HCT116 (cell line): Measurements from ENCODE around the gene PTPN18. TPM values are rescaled to one million over a fixed set of nuclear protein-coding genes. Genes with fewer than 3 reads are reported as not detected.
"Not testable (repeated sequence)": the region's sequence is repeated elsewhere in the genome, so short reads cannot be mapped to it uniquely, and the experiment has no call there.

Experiments
- ATAC-seq: fragments of 200-7000 bp; cut with Tn5 transposase; 2 replicates; pipeline ENCODE4 v1.9.1; 2020; ENCODE audit warnings: mild to moderate bottlenecking, moderate library complexity
- BruUV-seq: library from RNA; stranded (reverse); fragments of 400-500 nt; replicated peaks from 2 replicates; lab custom pipeline; 2021; lab: Mats Ljungman, UMichigan
- CTCF ChIA-PET: fragments of 300-600 bp; sonication (Branson Sonifier 250); formaldehyde crosslinking; loops from one replicate; lab custom pipeline; 2021; ENCODE audit warnings: antibody characterized with exemption; lab: Charles Lee
- POLR2A ChIA-PET: fragments of 300-600, 350-600 bp; sonication (Branson Sonifier 250); formaldehyde crosslinking; loops from one replicate; lab custom pipeline; 2021; ENCODE audit warnings: antibody characterized with exemption; lab: Charles Lee
- RAD21 ChIA-PET, 2 experiments: fragments of 300-600 bp; sonication (Branson Sonifier 250); formaldehyde crosslinking; loops; one replicate each; lab custom pipeline; 2023; ENCODE audit warnings: low total read pairs in 2 of 2; ENCODE audit not compliant: uncharacterized antibody in 2 of 2, unreplicated experiment in 2 of 2, low non-redundant PET in 1 of 2; lab: Charles Lee
- DNase-seq: peaks from one replicate; pipeline ENCODE4 v3.0.0-alpha.2; 2010; ENCODE audit warnings: low read depth, low spot score
- H2AFZ ChIP-seq: fragments of 200-600 bp; shearing (Covaris generic), sonication (generic); 2 replicates; pipeline ENCODE4 v1.6.1; 2017; ENCODE audit warnings: low read depth, mixed run types, mixed read lengths, antibody characterized with exemption, low read length; ENCODE audit not compliant: poor library complexity, severe bottlenecking
- H3K27ac ChIP-seq: 2 replicates; pipeline ENCODE4 v1.5.1; 2012; ENCODE audit warnings: low read depth, low read length
- H3K27me3 ChIP-seq: fragments of 200-600 bp; sonication (generic); 2 replicates; pipeline ENCODE4 v1.6.1; 2016; ENCODE audit warnings: mixed run types, low read length, mixed read lengths; ENCODE audit not compliant: insufficient read depth
- H3K36me3 ChIP-seq, 2 experiments: fragments of 200-500 bp in 1 of 2; fragments of 200-600 bp in 1 of 2; sonication (Bioruptor generic) in 1 of 2; sonication (generic) in 1 of 2; 2 replicates each; pipeline versions ENCODE4 v1.5.1 to v1.6.1; 2014 to 2016; ENCODE audit warnings: low read length in 2 of 2, inconsistent platforms in 1 of 2, mixed read lengths in 1 of 2, mixed run types in 1 of 2; ENCODE audit not compliant: insufficient read depth in 2 of 2, control insufficient read depth in 1 of 2
- H3K4me1 ChIP-seq, 2 experiments: fragments of 200-600 bp in 1 of 2; sonication (generic) in 1 of 2; 2 replicates each; pipeline versions ENCODE4 v1.5.1 to v1.6.1; 2012 to 2017; ENCODE audit warnings: low read length in 2 of 2, inconsistent platforms in 1 of 2, mild to moderate bottlenecking in 1 of 2, mixed read lengths in 1 of 2, mixed run types in 1 of 2, moderate library complexity in 1 of 2; ENCODE audit not compliant: insufficient read depth in 2 of 2, control insufficient read depth in 1 of 2
- H3K4me2 ChIP-seq: fragments of 200-600 bp; sonication (generic); 2 replicates; pipeline ENCODE4 v1.6.1; 2017; ENCODE audit warnings: mixed run types, low read length, mixed read lengths
- H3K4me3 ChIP-seq, 2 experiments: fragments of 200-600 bp in 1 of 2; sonication (generic) in 1 of 2; replicated peaks in 1 of 2; 2 replicates each; pipeline ENCODE4 v1.5.1; 2011 to 2016; ENCODE audit warnings: low read length in 2 of 2, control low read depth in 1 of 2, low read depth in 1 of 2, mild to moderate bottlenecking in 1 of 2, mixed read lengths in 1 of 2, mixed run types in 1 of 2
- H3K79me2 ChIP-seq: fragments of 200-600 bp; sonication (generic); 2 replicates; pipeline ENCODE4 v1.6.1; 2017; ENCODE audit warnings: mild to moderate bottlenecking, mixed run types, low read length, moderate library complexity, mixed read lengths; ENCODE audit not compliant: insufficient read depth
- H3K9ac ChIP-seq: fragments of 200-600 bp; sonication (generic); 2 replicates; pipeline ENCODE4 v1.6.1; 2016; ENCODE audit warnings: low read length, mixed read lengths
- H3K9me2 ChIP-seq: fragments of 200-600 bp; sonication (generic), shearing (Covaris generic); 2 replicates; pipeline ENCODE4 v1.6.1; 2017; ENCODE audit warnings: mixed run types, mild to moderate bottlenecking, moderate library complexity; ENCODE audit not compliant: insufficient read depth
- H3K9me3 ChIP-seq, 2 experiments: fragments of 200-500 bp in 1 of 2; fragments of 200-600 bp in 1 of 2; sonication (Bioruptor generic) in 1 of 2; sonication (generic) in 1 of 2; 2 replicates each; pipeline ENCODE4 v1.6.1; 2014 to 2017; ENCODE audit warnings: low read length in 2 of 2, mixed read lengths in 2 of 2, inconsistent platforms in 1 of 2, low read depth in 1 of 2, mild to moderate bottlenecking in 1 of 2, mixed run types in 1 of 2, moderate library complexity in 1 of 2; ENCODE audit not compliant: control insufficient read depth in 1 of 2, insufficient read depth in 1 of 2
- H4K20me1 ChIP-seq: fragments of 200-600 bp; sonication (generic), shearing (Covaris generic); 2 replicates; pipeline ENCODE4 v1.6.1; 2017; ENCODE audit warnings: mixed run types, mild to moderate bottlenecking, moderate library complexity; ENCODE audit not compliant: insufficient read depth
- EZH2 ChIP-seq: fragments of 200-600 bp; sonication (generic); IDR thresholded peaks from 2 replicates; pipeline ENCODE4 v1.6.1; 2017; ENCODE audit warnings: antibody characterized with exemption, mixed run types
- MAX ChIP-seq: IDR thresholded peaks from 2 replicates; pipeline ENCODE4 v1.6.1; 2012
- POLR2AphosphoS5 ChIP-seq: IDR thresholded peaks from 2 replicates; pipeline ENCODE4 v1.6.1; 2011; ENCODE audit warnings: mild to moderate bottlenecking, low read depth, low read length, moderate library complexity
- intact Hi-C: fragments of 100-400 bp; cut with micrococcal nuclease; formaldehyde crosslinking; loops from 2 replicates; pipeline ENCODE4 v1.10.0; 2022
- total RNA-seq: library from RNA; stranded (reverse); gene quantifications from one replicate; pipeline ENCODE4 v1.2.1, GENCODE V29; 2021; ENCODE audit not compliant: unreplicated experiment
- TF ChIP-seq, protein P1 (sequence below), 3 experiments: fragments of 200-600 bp in 1 of 3; sonication (generic) in 1 of 3; IDR thresholded peaks in 2 of 3; conservative IDR thresholded peaks in 1 of 3; 2 replicates each; pipeline ENCODE4 v1.5.1; 2012 to 2017; ENCODE audit warnings: low read depth in 2 of 3, low read length in 2 of 3, antibody characterized with exemption in 1 of 3, borderline replicate concordance in 1 of 3, control low read depth in 1 of 3, mild to moderate bottlenecking in 1 of 3, mixed read lengths in 1 of 3, mixed run types in 1 of 3, moderate library complexity in 1 of 3; ENCODE audit not compliant: insufficient read depth in 1 of 3
- TF ChIP-seq, protein P2 (sequence below): IDR thresholded peaks from 2 replicates; pipeline ENCODE4 v1.6.1; 2012

PTPN18 gene
- total RNA-seq, 1 experiment from 2014 or later = 52.4 TPM

DNA sequence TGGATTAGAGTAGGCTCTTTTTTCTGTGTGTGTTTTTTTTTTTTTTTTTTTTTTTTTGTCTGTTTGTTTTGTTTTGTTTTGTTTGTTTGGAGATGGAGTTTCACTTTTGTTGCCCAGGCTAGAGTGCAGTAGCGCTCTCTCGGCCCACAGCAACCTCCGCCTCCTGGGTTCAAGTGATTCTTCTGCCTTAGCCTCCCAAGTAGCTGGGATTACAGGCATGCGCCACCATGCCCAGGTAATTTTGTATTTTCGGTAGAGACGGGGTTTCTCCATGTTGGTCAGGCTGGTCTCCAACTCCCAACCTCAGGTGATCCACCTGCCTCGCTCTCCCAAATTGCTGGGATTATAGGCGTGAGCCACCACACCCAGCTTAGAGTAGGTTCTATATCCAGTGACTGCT lies 22.6 kb upstream of the PTPN18 start:
- peaks cover 13% of the 10 kb centered on the region for H3K27me3 ChIP-seq
- ChIA-PET RAD21 (interaction anchor here (0.5 to 1.3 kb wide), 2 partner anchors 45 to 741 kb away, joined by 3 to 4 read pairs; no protein-coding TSS in a partner anchor), CTCF (interaction anchor here (0.9 to 4.4 kb wide), 7 partner anchors 9 to 396 kb away, joined by 3 to 29 read pairs (median 6); partner anchors contain the start of genes IMP4 and SMPD4), POLR2A (interaction anchor here (1.0 kb wide), 1 partner anchor 45 kb away, joined by 3 read pairs; no protein-coding TSS in a partner anchor)
- not testable (repeated sequence) for DNase-seq, H4K20me1 ChIP-seq, BruUV-seq, H3K9me2 ChIP-seq, H3K79me2 ChIP-seq, H3K36me3 ChIP-seq, ATAC-seq, H3K4me2 ChIP-seq, H3K4me3 ChIP-seq, H3K9me3 ChIP-seq, H3K27ac ChIP-seq, H3K9ac ChIP-seq
- H2AFZ ChIP-seq = peak overlapping the region; percentile 87
- intact Hi-C loops = loop anchor here (5.0 kb wide), 3 partner anchors 39 to 456 kb away; no protein-coding TSS in a partner anchor
- peaks cover 8 to 31% of the 10 kb centered on the region in 2 experiments for H3K4me1 ChIP-seq

- TF ChIP-seq POLR2AphosphoS5 (no peak), MAX (no peak), EZH2 (no peak)
- TF ChIP-seq, protein P1, sequence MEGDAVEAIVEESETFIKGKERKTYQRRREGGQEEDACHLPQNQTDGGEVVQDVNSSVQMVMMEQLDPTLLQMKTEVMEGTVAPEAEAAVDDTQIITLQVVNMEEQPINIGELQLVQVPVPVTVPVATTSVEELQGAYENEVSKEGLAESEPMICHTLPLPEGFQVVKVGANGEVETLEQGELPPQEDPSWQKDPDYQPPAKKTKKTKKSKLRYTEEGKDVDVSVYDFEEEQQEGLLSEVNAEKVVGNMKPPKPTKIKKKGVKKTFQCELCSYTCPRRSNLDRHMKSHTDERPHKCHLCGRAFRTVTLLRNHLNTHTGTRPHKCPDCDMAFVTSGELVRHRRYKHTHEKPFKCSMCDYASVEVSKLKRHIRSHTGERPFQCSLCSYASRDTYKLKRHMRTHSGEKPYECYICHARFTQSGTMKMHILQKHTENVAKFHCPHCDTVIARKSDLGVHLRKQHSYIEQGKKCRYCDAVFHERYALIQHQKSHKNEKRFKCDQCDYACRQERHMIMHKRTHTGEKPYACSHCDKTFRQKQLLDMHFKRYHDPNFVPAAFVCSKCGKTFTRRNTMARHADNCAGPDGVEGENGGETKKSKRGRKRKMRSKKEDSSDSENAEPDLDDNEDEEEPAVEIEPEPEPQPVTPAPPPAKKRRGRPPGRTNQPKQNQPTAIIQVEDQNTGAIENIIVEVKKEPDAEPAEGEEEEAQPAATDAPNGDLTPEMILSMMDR (IDR thresholded peaks at IDR 0.05 in 2 of 3, conservative IDR thresholded peaks at IDR 0.05 in 1 of 3; ENCODE audit: borderline replicate concordance in 1 of 3, insufficient read depth in 1 of 3, low read depth in 2 of 3, low read length in 2 of 3) = no peak
- TF ChIP-seq, protein P2, sequence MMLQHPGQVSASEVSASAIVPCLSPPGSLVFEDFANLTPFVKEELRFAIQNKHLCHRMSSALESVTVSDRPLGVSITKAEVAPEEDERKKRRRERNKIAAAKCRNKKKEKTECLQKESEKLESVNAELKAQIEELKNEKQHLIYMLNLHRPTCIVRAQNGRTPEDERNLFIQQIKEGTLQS = no peak
- Histone ChIP-seq H4K20me1 (no peaks in the 10 kb centered on the region), H3K4me2 (no peak overlapping the region), H3K9me3 (no peaks in the 10 kb centered on the region), H3K4me1 (peaks cover 8 to 25% of the 10 kb centered on the region in 2 experiments), H3K4me3 (no peak overlapping the region), H3K9me2 (no peaks in the 10 kb centered on the region), H3K27me3 (peaks cover 13% of the 10 kb centered on the region), H3K27ac (no peak overlapping the region), H3K79me2 (no peaks in the 10 kb centered on the region), H3K36me3 (peaks cover 0 to 3% of the 10 kb centered on the region in 2 experiments; a peak in 2 of 4 replicates), H2AFZ (no peak overlapping the region), H3K9ac (no peak overlapping the region)
- intact Hi-C loops = loop anchor here (5.0 kb wide), 3 partner anchors 38 to 457 kb away; no protein-coding TSS in a partner anchor
- POLR2A ChIA-PET = no interaction called here
- ATAC-seq (no peak), DNase-seq (no peak)
- CTCF ChIA-PET = interaction anchor here (1.4 to 4.4 kb wide), 3 partner anchors 8 to 178 kb away, joined by 4 to 29 read pairs (median 6); partner anchors contain the start of gene IMP4
- BruUV-seq = no TSS peak
- RAD21 ChIA-PET = no interaction called here
Measured at GRCh38 chr2:130334026-130334425, 21.8 kb upstream of the PTPN18 start.
